ENCODE data around the gene FA2H.

The FA2H gene

DNA sequence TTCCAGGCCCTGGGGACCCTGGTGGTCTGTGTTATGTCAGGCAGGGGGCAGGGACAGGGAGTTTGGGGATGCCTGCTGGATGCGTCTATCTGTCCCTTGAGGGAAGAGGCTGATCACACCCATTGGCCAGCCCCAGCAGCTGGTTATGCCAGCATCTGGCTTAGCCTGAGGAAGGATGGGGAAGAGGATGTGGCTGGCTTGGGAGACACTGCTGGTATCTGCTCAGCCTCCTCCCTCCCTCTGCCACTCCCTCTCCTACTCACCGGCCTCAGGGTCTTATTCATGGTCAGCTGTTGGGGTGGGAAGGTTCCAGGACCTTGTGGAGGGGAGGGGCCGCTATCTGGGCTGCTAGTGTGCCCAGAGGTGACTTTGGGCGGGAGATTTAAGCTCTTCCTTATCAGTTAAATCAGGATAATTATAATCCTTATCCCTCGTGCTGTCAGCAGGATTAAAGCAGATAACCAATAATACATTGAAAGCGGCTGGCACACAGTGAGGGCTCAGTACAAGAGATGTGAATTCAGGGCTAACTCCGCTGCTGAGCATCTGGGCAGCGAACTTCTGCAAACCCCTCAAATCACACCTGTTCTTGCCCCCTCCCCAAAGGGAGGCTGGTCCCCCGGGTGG, 38.0 kb downstream of the FA2H start:
- POLR2A ChIA-PET (ENCODE audit: low non-redundant PET), result no interaction called here
- H3K27ac ChIP-seq, result no peak overlapping the region
- TF ChIP-seq, protein P1, sequence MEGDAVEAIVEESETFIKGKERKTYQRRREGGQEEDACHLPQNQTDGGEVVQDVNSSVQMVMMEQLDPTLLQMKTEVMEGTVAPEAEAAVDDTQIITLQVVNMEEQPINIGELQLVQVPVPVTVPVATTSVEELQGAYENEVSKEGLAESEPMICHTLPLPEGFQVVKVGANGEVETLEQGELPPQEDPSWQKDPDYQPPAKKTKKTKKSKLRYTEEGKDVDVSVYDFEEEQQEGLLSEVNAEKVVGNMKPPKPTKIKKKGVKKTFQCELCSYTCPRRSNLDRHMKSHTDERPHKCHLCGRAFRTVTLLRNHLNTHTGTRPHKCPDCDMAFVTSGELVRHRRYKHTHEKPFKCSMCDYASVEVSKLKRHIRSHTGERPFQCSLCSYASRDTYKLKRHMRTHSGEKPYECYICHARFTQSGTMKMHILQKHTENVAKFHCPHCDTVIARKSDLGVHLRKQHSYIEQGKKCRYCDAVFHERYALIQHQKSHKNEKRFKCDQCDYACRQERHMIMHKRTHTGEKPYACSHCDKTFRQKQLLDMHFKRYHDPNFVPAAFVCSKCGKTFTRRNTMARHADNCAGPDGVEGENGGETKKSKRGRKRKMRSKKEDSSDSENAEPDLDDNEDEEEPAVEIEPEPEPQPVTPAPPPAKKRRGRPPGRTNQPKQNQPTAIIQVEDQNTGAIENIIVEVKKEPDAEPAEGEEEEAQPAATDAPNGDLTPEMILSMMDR (conservative IDR thresholded peaks at IDR 0.05; ENCODE audit: low read depth), result no peak
- CTCF ChIA-PET, result interaction anchor here (0.6 to 0.7 kb wide), 2 partner anchors 70 to 176 kb away, joined by 3 read pairs; partner anchors contain the start of gene RFWD3
- no peak for DNase-seq (ENCODE audit: low spot score)

DNA sequence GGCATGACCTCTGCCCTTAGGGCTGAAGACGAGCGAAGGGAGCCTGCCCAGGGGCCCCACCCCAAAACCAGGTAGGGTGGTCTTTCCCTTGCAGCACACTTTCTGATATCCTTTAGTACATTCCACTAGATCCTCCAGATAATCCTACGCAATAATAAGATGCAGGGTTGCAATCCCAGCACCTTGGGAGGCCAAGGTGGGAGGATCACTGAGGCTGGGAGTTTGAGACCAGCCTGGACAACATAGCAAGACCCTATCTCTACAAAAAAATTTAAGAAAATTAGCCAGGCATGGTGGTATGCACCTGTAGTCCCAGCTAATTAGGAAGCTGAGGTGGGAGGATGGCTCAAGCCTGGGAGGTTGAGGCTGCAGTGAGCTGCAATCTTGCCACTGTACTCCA, 39.1 kb downstream of the FA2H start:
- TF ChIP-seq, protein P1 (conservative IDR thresholded peaks at IDR 0.05; ENCODE audit: low read depth), result no peak
- POLR2A ChIA-PET (ENCODE audit: low non-redundant PET), result no interaction called here
- no peak for DNase-seq (ENCODE audit: low spot score)
- no peak overlapping the region for H3K27ac ChIP-seq
- CTCF ChIA-PET, result interaction anchor here (0.7 kb wide), 1 partner anchor 69 kb away, joined by 3 read pairs; the partner anchor contains the start of gene RFWD3

DNA sequence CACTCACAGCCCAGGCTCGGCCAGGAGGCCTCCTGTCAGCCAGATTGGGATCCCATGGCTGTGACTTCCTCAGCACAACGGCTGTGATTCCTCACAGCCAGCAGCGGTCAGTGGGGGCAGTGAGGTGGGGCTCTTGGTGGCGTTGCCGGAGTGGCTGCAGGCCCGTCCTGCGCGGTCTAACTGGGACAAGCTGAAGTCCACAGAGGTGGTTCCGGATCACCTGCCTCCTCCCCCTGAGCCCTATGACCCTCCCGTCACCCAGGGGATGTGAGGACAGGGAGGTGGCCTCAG, 39.5 kb downstream of the FA2H start:
- TF ChIP-seq, protein P1 (conservative IDR thresholded peaks at IDR 0.05; ENCODE audit: low read depth), result no peak
- CTCF ChIA-PET, result no interaction called here
- POLR2A ChIA-PET (ENCODE audit: low non-redundant PET), result no interaction called here
- no peak overlapping the region for H3K27ac ChIP-seq
- no peak for DNase-seq (ENCODE audit: low spot score)

DNA sequence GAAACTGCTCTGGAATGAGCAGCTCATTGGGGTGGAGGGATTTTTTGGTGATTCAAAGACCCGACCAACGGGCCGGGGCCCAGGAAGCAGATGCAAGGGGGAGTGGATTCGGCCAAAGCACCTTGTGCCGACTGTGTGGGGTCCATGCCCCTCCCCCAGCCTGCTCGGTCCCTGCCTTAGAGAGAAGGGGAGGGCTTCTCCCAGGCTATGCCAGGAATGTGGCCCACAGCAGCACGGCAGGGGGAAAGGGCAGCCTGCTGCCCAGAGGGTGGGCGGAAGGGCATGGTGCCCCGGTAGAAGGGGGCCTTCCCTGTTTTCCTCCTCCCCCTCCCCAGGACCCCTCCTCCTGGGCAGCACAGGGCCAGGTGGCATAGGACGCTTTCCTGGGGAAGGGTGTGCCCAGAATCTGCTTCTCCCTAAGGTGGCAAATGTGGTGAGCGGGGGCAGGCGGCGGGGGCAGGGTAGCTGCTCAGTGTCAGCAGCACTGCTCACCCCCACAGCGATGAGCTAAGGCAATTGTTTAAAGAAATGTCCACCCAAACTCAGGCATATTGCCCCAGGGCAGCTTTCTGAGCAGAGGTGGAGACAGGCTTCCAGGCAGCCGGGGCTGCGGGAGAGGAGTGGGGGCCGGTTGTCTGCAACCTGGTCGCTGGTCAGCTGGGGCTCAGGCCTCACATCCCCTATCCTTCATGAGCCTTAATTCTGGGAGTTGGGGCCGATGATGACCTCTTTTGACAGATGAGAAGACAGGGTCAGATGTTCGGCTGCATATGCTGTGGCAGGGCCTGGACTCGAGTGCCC, 40.1 kb downstream of the FA2H start:
- ChIA-PET POLR2A (ENCODE audit: low non-redundant PET) (no interaction called here), CTCF (no interaction called here)
- DNase-seq (ENCODE audit: low spot score), result no peak
- H3K27ac ChIP-seq, result no peak overlapping the region
- TF ChIP-seq, protein P1 (conservative IDR thresholded peaks at IDR 0.05; ENCODE audit: low read depth), result no peak

DNA sequence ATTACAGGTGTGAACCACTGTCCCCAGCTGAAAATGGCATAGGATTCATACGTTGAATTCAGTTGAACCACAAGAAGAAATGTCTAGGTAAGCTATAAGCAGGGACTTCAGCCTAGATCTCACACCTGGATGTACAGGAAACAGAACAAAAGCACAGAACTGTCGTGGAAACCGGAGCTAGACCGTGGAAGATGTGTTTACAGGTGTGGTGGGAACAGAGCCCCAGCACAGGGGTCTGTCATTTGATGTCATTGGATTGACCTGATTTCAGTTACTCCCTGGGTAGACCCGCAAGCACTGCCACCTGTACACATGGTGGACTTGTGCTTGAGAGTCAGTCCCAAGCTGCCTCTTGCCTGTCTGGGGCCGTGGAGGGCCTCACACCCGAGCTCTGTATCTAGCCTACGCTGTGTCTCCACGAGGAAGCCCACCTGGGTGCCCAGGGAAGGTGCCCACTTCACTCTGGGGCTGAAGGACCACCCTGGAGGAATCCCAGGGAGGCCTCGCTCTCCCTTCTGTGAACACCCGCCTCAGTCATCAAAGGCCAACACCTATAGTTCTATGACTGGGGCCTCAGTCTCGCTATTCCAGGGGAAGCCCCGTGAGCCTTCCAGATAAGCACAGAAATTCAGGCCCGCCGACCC, 41.8 kb downstream of the FA2H start:
- TF ChIP-seq, protein P1 (conservative IDR thresholded peaks at IDR 0.05; ENCODE audit: low read depth), result no peak
- H3K27ac ChIP-seq, result no peak overlapping the region
- no peak for DNase-seq (ENCODE audit: low spot score)
- CTCF ChIA-PET, result interaction anchor here (0.6 to 4.4 kb wide), 2 partner anchors 130 to 758 kb away, joined by 3 to 14 read pairs; no protein-coding TSS in a partner anchor
- POLR2A ChIA-PET (ENCODE audit: low non-redundant PET), result no interaction called here

DNA sequence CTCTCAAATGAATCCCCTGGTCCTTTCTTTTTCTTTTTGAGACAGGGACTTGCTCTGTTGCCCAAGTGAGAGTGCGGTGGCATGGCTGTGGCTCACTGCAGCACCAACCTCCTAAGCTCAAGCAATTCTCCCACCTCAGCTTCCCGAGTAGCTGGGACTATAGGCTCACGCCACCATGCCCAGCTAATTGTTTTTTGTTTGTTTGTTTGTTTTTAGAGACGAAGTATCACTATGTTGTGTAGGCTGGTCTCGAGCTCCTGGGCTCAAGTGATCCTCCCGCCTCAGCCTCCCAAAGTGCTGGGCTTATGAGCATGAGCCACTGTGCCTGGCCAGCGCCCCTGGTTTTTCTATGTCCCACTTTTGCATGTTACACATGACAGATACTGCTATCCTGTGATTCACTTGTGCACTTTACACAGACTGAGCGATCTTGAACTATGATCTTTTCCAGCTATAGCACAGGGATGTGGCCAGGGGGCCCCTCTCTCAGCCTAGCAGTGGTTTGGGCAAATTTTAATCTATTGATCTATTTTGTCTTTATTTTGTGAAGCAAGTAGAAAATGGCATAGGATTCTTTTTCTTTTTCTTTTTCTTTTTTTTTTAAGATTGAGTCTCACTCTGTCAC, 42.7 kb downstream of the FA2H start:
- TF ChIP-seq, protein P1 (conservative IDR thresholded peaks at IDR 0.05; ENCODE audit: low read depth), result no peak
- no peak for DNase-seq (ENCODE audit: low spot score)
- no peak overlapping the region for H3K27ac ChIP-seq
- POLR2A ChIA-PET (ENCODE audit: low non-redundant PET), result no interaction called here
- CTCF ChIA-PET, result interaction anchor here (0.6 to 4.4 kb wide), 2 partner anchors 131 to 759 kb away, joined by 3 to 14 read pairs; no protein-coding TSS in a partner anchor
